Endothelial cell of coronary artery (primary cell): ENCODE data around the gene DNASE1. TPM values are rescaled to one million over a fixed set of nuclear protein-coding genes. Genes with fewer than 3 reads are reported as not detected.

Experiments used
- total RNA-seq: library from RNA; depleted of rRNA; stranded (reverse); fragments of >200 nt; gene quantifications from 2 replicates; pipeline ENCODE4 v1.2.3, GENCODE V29; 2014

DNASE1 gene
- total RNA-seq: 9.0 and 15.2 TPM in 2 replicates

GRCh38 chr16:3654249-3654991, at the start of gene DNASE1:
Gene DNASE1 (plus strand): TSS chr16:3654691. CDS start chr16:3655374, 683 bp downstream.

GRCh38 chr16:3611146-3611975, 43.1 kb upstream of the DNASE1 start, which contains the start of gene SLX4:
Gene SLX4 (minus strand): TSS chr16:3611606. CDS start chr16:3608964, 2,642 bp downstream.

Other genes starting within 250 kb of the DNASE1 start
- gene ZNF597, start 211.2 kb upstream of the DNASE1 start, total RNA-seq: 2.0 and 2.5 TPM in 2 replicates
- 9.2 and 13.6 TPM in 2 replicates for gene NAA60, start 211.0 kb upstream of the DNASE1 start, total RNA-seq
- gene C16orf90, start 159.2 kb upstream of the DNASE1 start, total RNA-seq: not detected in 2 replicates
- gene CLUAP1, start 153.7 kb upstream of the DNASE1 start, total RNA-seq: 16.7 and 21.9 TPM in 2 replicates
- gene NLRC3, start 77.3 kb upstream of the DNASE1 start, total RNA-seq: 0.66 and 1.9 TPM in 2 replicates
- 2.3 and 2.5 TPM in 2 replicates for gene SLX4, start 43.1 kb upstream of the DNASE1 start, total RNA-seq
- gene TRAP1, start 62.8 kb downstream of the DNASE1 start, total RNA-seq: 83.7 and 91.6 TPM in 2 replicates
- 13.7 and 21.9 TPM in 2 replicates for gene CREBBP, start 226.0 kb downstream of the DNASE1 start, total RNA-seq